Panc1 (cell line): ENCODE measurements around the gene DGCR8.

Experiments
- CTCF ChIP-seq: fragments of 450-650 bp; IDR thresholded peaks from 2 replicates; pipeline ENCODE4 v1.5.1; 2017; ENCODE audit warnings: mild to moderate bottlenecking
- POLR2AphosphoS5 ChIP-seq: IDR thresholded peaks from 2 replicates; pipeline ENCODE4 v1.6.1; 2012; ENCODE audit warnings: mild to moderate bottlenecking, low read depth, low read length, moderate library complexity
- REST ChIP-seq, 2 experiments: IDR thresholded peaks; 2 replicates each; pipeline ENCODE4 v1.6.1; 2011 to 2012; ENCODE audit warnings: low read depth in 2 of 2, control low read depth in 1 of 2, low read length in 1 of 2, mild to moderate bottlenecking in 1 of 2, moderate library complexity in 1 of 2; ENCODE audit not compliant: insufficient read depth in 1 of 2
- TCF7L2 ChIP-seq: IDR thresholded peaks from 2 replicates; pipeline ENCODE4 v1.6.1; 2011; ENCODE audit warnings: mild to moderate bottlenecking, low read depth, low read length, inconsistent platforms

- no peak for TF ChIP-seq CTCF
- no peak for TF ChIP-seq POLR2AphosphoS5
- no peak for TF ChIP-seq REST (IDR thresholded peaks at IDR 0.05; ENCODE audit: insufficient read depth in 1 of 2, low read depth in 2 of 2, low read length in 1 of 2)
- TF ChIP-seq TCF7L2, result no peak
These were observed 27.4 kb downstream of the DGCR8 start for GRCh38 chr22:20107471-20107901.
